ENCODE results near the gene GPX4.

The GPX4 gene

GRCh38 chr19:1151917-1152587 lies 48.3 kb downstream of the GPX4 start:
- DNase-seq = no peak

DNA sequence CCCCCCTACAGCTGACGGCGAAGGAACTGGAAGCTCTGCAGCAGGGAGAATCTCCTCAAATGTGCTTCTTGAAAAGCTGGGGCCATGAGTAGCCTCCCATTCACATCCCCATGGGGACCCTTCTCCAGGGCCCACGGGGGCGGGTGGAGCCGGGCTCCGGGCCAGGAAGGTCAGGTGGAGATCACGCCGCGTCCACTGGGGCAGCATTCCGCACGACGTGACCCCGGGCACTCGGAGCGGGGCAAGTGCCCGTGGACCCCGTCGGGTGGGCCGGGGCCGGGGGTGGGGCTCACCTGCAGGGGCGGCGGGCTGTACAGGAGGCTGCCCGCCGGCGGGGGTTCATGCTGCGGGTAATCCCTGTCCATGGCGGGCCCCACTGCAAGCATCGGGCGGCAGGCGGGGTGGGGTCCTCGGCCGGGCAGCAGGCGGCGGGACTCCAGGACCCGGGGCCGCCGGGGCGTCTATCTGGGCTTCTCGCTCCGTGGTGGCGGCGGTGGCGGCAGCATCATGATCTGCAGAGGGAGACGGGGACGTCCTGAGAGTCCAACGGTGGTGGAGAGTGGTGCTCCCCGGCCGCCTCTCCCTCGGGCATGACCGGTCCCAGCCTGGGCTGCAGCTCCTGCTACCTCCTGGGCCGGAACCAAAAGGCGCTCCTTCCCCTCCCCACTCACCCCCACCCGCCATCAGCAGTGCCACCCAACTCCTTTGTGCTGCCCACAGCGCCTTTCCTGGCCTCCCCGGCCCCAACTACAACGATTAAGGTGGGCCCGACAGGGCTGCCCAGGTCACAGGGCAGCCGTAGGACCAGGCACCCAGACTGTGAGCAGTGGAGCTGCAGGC lies 50.3 kb downstream of the GPX4 start:
- no peak for DNase-seq

- peak in 2 of 3 experiments; percentile 47 to 64 for DNase-seq
These were observed 51.0 kb downstream of the GPX4 start for GRCh38 chr19:1154731-1155351.

DNA sequence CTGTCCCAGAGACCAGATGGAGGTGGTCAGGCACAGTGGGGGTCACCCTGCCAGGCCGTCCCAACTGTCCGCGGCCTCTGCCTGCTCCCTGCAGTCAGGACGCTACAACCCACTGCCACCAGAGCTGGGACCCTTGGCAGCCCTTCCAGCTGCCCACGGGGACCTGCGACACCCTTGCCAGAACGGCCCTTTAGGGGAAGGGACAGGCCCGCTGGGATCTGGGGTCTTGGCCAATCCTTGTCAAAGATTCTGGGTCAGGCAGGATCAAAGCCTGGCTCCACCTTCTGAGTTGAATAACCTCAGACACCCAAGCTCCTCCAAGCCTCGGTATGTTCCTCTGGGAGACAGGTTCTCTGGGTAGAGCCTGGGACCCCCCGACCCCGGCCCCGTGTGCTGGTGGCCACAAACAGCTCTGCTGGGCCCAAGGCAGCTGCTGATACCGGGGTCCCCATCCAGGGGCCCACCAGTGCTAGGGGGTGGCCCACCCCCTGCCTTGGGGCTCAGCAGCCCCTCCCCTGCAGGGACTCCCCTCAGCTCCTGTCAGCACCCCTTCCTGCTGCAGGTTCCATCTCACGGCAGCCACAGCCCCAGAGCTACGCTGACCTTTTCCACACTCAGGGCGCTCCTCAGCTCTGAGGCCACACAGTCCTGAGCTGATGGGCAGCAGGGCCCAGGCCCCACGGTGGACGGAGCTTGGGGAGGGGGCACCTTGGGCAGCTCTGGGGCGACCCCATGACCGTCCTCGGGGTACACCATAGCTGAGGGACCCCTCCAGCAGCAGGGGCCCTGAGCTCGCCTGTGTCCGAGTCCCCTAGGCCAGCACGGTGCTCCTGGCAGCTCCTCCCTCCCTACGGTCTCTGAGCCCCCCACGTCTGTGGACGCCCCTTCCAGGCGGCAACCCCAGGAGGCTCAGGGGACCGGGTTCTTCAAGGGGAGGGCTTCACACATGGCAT lies 51.8 kb downstream of the GPX4 start:
- DNase-seq = no peak

All from NCI-H1417 (cell line).